Neutrophil (primary cell): ENCODE measurements around the gene B3GAT3.
A peak's percentile ranks its signal among the peaks of the same experiment; 100 is the strongest.

ENCODE experiments used
- H3K27ac ChIP-seq: fragments of 200-600 bp; sonication (generic); 2 replicates; pipeline ENCODE4 v1.5.1; 2016; ENCODE audit warnings: mild to moderate bottlenecking, moderate library complexity
- H3K27me3 ChIP-seq: fragments of 200-600 bp; sonication (generic); 2 replicates; pipeline ENCODE4 v1.6.0; 2016; ENCODE audit warnings: mild to moderate bottlenecking
- H3K36me3 ChIP-seq: fragments of 200-600 bp; sonication (generic); 2 replicates; pipeline ENCODE4 v1.5.1; 2017
- H3K4me1 ChIP-seq, 2 experiments: fragments of 200-600 bp in 1 of 2; sonication (generic) in 1 of 2; 1 replicate in 1 of 2; 2 replicates in 1 of 2; pipeline versions ENCODE4 v1.5.1 to v1.6.1; 2013 to 2016; ENCODE audit warnings: low read depth in 1 of 2, low read length in 1 of 2, mild to moderate bottlenecking in 1 of 2, moderate library complexity in 1 of 2; ENCODE audit not compliant: control insufficient read depth in 1 of 2, insufficient read depth in 1 of 2
- H3K4me3 ChIP-seq, 2 experiments: fragments of 200-600 bp in 1 of 2; sonication (generic) in 1 of 2; 1 replicate in 1 of 2; 2 replicates in 1 of 2; pipeline ENCODE4 v1.5.1; 2013 to 2016; ENCODE audit warnings: low read depth in 1 of 2, low read length in 1 of 2, mild to moderate bottlenecking in 1 of 2, moderate library complexity in 1 of 2
- H3K9me3 ChIP-seq: fragments of 200-600 bp; sonication (generic); 2 replicates; pipeline ENCODE4 v1.5.1; 2016
- CTCF ChIP-seq: fragments of 200-600 bp; sonication (generic); IDR thresholded peaks from 2 replicates; pipeline ENCODE4 v1.5.1; 2016; ENCODE audit warnings: antibody characterized with exemption

B3GAT3 gene

GRCh38 chr11:62610403-62610802 lies 11.4 kb downstream of the B3GAT3 start:
- Histone ChIP-seq H3K27me3 (no peaks in the 10 kb centered on the region), H3K27ac (no peak overlapping the region), H3K4me1 (peaks cover 36% of the 10 kb centered on the region in 2 experiments), H3K9me3 (no peaks in the 10 kb centered on the region), H3K36me3 (peaks cover 23% of the 10 kb centered on the region), H3K4me3 (no peak overlapping the region)
- TF ChIP-seq CTCF: no peak

- no peaks in the 10 kb centered on the region for H3K9me3 ChIP-seq
- H3K27me3 ChIP-seq: no peaks in the 10 kb centered on the region
- peaks cover 29% of the 10 kb centered on the region for H3K36me3 ChIP-seq
- H3K4me3 ChIP-seq: no peak overlapping the region
- H3K4me1 ChIP-seq: peaks cover 28 to 29% of the 10 kb centered on the region in 2 experiments
- no peak overlapping the region for H3K27ac ChIP-seq
- TF ChIP-seq CTCF: no peak
Measured at GRCh38 chr11:62608776-62609175, 13.0 kb downstream of the B3GAT3 start.

- Histone ChIP-seq H3K9me3 (no peaks in the 10 kb centered on the region), H3K36me3 (peaks cover 29% of the 10 kb centered on the region), H3K4me1 (peaks cover 23% of the 10 kb centered on the region in 2 experiments), H3K4me3 (no peak overlapping the region), H3K27ac (peak overlapping the region; percentile 20), H3K27me3 (no peaks in the 10 kb centered on the region)
- no peak for TF ChIP-seq CTCF
Measured at GRCh38 chr11:62607714-62608113, 14.1 kb downstream of the B3GAT3 start.

GRCh38 chr11:62605902-62606301 lies 15.9 kb downstream of the B3GAT3 start:
- Histone ChIP-seq H3K27ac (no peak overlapping the region), H3K9me3 (no peaks in the 10 kb centered on the region), H3K4me3 (no peak overlapping the region), H3K27me3 (no peaks in the 10 kb centered on the region), H3K36me3 (peaks cover 29% of the 10 kb centered on the region), H3K4me1 (peaks cover 18 to 19% of the 10 kb centered on the region in 2 experiments)
- no peak for TF ChIP-seq CTCF

- Histone ChIP-seq H3K4me3 (no peak overlapping the region), H3K27ac (no peak overlapping the region), H3K4me1 (peaks cover 21 to 24% of the 10 kb centered on the region in 2 experiments), H3K27me3 (no peaks in the 10 kb centered on the region), H3K36me3 (peaks cover 29% of the 10 kb centered on the region), H3K9me3 (no peaks in the 10 kb centered on the region)
- TF ChIP-seq CTCF: no peak
Measured at GRCh38 chr11:62605467-62605866, 16.3 kb downstream of the B3GAT3 start.
